Measurements from ENCODE around the gene LOXL4.

The LOXL4 gene

DNA sequence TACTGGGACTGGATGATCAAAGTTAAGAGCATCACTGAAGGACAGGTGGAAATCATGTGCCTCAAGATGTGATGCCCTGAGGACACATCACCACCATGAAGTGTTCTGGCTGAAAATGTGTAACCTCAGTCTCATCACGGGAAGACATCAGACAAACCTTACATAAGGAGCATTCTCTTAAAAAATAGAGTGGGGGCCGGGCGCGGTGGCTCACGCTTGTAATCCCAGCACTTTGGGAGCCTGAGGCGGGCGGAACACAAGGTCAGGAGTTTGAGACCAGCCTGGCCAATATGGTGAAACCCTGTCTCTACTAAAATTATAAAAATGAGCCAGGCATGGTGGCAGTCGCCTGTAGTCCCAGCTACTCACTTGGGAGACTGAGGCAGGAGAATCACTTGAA lies 65.6 kb downstream of the LOXL4 start:
- in situ Hi-C loops (cut with MboI; ENCODE audit: low sequenced_read_pairs): no loop called here

DNA sequence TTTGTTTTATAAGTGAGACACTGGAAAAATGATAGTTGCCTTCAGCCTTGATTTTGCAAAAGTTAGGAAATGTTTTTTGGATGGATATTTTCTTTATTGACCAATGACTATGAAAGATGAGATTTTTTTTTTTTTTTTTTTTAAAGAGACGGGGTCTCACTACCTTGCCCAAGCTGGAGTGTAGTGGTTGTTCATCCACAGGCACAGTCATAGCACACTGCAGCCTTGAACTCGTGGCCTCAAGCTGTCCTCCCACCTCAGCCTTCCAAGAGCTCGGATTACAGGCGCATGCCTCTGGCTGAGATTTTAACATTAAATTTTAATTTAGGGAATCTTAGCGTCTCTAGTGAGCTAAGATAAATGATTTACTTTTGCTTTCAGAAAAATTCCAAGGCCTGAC lies 66.2 kb downstream of the LOXL4 start:
- in situ Hi-C loops (cut with MboI; ENCODE audit: low sequenced_read_pairs): no loop called here

Data from HL-60/S4 treated with phorbol 12-myristate 13-acetate at 8.2 ng/mL for 4 days and 3 days (cell line).